ENCODE measurements around the gene BCL6B.

- TF ChIP-seq, protein P1, sequence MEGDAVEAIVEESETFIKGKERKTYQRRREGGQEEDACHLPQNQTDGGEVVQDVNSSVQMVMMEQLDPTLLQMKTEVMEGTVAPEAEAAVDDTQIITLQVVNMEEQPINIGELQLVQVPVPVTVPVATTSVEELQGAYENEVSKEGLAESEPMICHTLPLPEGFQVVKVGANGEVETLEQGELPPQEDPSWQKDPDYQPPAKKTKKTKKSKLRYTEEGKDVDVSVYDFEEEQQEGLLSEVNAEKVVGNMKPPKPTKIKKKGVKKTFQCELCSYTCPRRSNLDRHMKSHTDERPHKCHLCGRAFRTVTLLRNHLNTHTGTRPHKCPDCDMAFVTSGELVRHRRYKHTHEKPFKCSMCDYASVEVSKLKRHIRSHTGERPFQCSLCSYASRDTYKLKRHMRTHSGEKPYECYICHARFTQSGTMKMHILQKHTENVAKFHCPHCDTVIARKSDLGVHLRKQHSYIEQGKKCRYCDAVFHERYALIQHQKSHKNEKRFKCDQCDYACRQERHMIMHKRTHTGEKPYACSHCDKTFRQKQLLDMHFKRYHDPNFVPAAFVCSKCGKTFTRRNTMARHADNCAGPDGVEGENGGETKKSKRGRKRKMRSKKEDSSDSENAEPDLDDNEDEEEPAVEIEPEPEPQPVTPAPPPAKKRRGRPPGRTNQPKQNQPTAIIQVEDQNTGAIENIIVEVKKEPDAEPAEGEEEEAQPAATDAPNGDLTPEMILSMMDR (conservative IDR thresholded peaks at IDR 0.05; ENCODE audit: low read depth in 2 of 2), result no peak
- TF ChIP-seq POLR2AphosphoS5 (IDR thresholded peaks at IDR 0.05; ENCODE audit: low read depth), result peak; percentile 91
- no peak for TF ChIP-seq EZH2 (IDR thresholded peaks at IDR 0.05; ENCODE audit: low read depth, unreplicated experiment)
- no peak for TF ChIP-seq EZH2phosphoT487 (IDR thresholded peaks at IDR 0.05; ENCODE audit: unreplicated experiment)
- TF ChIP-seq, protein P2, sequence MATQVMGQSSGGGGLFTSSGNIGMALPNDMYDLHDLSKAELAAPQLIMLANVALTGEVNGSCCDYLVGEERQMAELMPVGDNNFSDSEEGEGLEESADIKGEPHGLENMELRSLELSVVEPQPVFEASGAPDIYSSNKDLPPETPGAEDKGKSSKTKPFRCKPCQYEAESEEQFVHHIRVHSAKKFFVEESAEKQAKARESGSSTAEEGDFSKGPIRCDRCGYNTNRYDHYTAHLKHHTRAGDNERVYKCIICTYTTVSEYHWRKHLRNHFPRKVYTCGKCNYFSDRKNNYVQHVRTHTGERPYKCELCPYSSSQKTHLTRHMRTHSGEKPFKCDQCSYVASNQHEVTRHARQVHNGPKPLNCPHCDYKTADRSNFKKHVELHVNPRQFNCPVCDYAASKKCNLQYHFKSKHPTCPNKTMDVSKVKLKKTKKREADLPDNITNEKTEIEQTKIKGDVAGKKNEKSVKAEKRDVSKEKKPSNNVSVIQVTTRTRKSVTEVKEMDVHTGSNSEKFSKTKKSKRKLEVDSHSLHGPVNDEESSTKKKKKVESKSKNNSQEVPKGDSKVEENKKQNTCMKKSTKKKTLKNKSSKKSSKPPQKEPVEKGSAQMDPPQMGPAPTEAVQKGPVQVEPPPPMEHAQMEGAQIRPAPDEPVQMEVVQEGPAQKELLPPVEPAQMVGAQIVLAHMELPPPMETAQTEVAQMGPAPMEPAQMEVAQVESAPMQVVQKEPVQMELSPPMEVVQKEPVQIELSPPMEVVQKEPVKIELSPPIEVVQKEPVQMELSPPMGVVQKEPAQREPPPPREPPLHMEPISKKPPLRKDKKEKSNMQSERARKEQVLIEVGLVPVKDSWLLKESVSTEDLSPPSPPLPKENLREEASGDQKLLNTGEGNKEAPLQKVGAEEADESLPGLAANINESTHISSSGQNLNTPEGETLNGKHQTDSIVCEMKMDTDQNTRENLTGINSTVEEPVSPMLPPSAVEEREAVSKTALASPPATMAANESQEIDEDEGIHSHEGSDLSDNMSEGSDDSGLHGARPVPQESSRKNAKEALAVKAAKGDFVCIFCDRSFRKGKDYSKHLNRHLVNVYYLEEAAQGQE (IDR thresholded peaks at IDR 0.05; ENCODE audit: unreplicated experiment), result no peak
- TF ChIP-seq JUNB (IDR thresholded peaks at IDR 0.05; ENCODE audit: unreplicated experiment), result no peak
- no peak; the same call in 1 of the 2 replicates for TF ChIP-seq CREB1 (CRISPR knock-in tag; IDR thresholded peaks at IDR 0.05; ENCODE audit: low read depth)
- TF ChIP-seq STAT1 (IDR thresholded peaks at IDR 0.05; ENCODE audit: unreplicated experiment), result no peak
- TF ChIP-seq NANOG (IDR thresholded peaks at IDR 0.05; ENCODE audit: borderline replicate concordance), result no peak
- TF ChIP-seq, protein P3, sequence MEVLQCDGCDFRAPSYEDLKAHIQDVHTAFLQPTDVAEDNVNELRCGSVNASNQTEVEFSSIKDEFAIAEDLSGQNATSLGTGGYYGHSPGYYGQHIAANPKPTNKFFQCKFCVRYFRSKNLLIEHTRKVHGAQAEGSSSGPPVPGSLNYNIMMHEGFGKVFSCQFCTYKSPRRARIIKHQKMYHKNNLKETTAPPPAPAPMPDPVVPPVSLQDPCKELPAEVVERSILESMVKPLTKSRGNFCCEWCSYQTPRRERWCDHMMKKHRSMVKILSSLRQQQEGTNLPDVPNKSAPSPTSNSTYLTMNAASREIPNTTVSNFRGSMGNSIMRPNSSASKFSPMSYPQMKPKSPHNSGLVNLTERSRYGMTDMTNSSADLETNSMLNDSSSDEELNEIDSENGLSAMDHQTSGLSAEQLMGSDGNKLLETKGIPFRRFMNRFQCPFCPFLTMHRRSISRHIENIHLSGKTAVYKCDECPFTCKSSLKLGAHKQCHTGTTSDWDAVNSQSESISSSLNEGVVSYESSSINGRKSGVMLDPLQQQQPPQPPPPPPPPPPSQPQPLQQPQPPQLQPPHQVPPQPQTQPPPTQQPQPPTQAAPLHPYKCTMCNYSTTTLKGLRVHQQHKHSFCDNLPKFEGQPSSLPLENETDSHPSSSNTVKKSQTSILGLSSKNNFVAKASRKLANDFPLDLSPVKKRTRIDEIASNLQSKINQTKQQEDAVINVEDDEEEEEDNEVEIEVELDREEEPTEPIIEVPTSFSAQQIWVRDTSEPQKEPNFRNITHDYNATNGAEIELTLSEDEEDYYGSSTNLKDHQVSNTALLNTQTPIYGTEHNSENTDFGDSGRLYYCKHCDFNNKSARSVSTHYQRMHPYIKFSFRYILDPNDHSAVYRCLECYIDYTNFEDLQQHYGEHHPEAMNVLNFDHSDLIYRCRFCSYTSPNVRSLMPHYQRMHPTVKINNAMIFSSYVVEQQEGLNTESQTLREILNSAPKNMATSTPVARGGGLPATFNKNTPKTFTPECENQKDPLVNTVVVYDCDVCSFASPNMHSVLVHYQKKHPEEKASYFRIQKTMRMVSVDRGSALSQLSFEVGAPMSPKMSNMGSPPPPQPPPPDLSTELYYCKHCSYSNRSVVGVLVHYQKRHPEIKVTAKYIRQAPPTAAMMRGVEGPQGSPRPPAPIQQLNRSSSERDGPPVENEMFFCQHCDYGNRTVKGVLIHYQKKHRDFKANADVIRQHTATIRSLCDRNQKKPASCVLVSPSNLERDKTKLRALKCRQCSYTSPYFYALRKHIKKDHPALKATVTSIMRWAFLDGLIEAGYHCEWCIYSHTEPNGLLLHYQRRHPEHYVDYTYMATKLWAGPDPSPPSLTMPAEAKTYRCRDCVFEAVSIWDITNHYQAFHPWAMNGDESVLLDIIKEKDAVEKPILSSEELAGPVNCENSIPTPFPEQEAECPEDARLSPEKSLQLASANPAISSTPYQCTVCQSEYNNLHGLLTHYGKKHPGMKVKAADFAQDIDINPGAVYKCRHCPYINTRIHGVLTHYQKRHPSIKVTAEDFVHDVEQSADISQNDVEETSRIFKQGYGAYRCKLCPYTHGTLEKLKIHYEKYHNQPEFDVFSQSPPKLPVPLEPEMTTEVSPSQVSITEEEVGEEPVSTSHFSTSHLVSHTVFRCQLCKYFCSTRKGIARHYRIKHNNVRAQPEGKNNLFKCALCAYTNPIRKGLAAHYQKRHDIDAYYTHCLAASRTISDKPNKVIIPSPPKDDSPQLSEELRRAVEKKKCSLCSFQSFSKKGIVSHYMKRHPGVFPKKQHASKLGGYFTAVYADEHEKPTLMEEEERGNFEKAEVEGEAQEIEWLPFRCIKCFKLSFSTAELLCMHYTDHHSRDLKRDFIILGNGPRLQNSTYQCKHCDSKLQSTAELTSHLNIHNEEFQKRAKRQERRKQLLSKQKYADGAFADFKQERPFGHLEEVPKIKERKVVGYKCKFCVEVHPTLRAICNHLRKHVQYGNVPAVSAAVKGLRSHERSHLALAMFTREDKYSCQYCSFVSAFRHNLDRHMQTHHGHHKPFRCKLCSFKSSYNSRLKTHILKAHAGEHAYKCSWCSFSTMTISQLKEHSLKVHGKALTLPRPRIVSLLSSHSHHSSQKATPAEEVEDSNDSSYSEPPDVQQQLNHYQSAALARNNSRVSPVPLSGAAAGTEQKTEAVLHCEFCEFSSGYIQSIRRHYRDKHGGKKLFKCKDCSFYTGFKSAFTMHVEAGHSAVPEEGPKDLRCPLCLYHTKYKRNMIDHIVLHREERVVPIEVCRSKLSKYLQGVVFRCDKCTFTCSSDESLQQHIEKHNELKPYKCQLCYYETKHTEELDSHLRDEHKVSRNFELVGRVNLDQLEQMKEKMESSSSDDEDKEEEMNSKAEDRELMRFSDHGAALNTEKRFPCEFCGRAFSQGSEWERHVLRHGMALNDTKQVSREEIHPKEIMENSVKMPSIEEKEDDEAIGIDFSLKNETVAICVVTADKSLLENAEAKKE (CRISPR knock-in tag; IDR thresholded peaks at IDR 0.05), result no peak
- no peak for TF ChIP-seq ZNF331 (CRISPR knock-in tag; IDR thresholded peaks at IDR 0.05; ENCODE audit: low read depth)
Measured at GRCh38 chr17:7035591-7036368, 12.9 kb downstream of the BCL6B start, which contains the start of gene SLC16A13.

Measured in GM23338 (cell line).